Prostate gland (tissue), 2 donors: ENCODE measurements around the gene CACNA1I. TPM values are rescaled to one million over a fixed set of nuclear protein-coding genes. Genes with fewer than 3 reads are reported as not detected.

Experiments
- DNase-seq: peaks from one replicate; pipeline ENCODE4 v3.0.0-alpha.2; 2019; ENCODE audit warnings: low spot score
- H3K27ac ChIP-seq, 2 donors: fragments of 200-600 bp; sonication (generic); 2 replicates each; pipeline ENCODE4 v1.5.1; 2017 to 2019
- H3K27me3 ChIP-seq: fragments of 200-600 bp; sonication (generic); replicated peaks from 2 replicates; pipeline ENCODE4 v1.5.1; 2019; ENCODE audit not compliant: insufficient read depth
- H3K36me3 ChIP-seq, 2 donors: fragments of 200-600 bp; sonication (generic); 1 replicate in 1 of 2; 2 replicates in 1 of 2; pipeline versions ENCODE4 v1.5.1 to v1.8.1; 2017 to 2019
- H3K4me1 ChIP-seq: fragments of 200-600 bp; sonication (generic); replicated peaks from 2 replicates; pipeline ENCODE4 v1.5.1; 2019
- H3K4me3 ChIP-seq, 2 donors: fragments of 200-600 bp; sonication (generic); 2 replicates each; pipeline ENCODE4 v1.5.1; 2017 to 2019
- H3K9me3 ChIP-seq: fragments of 200-600 bp; sonication (generic); 2 replicates; pipeline ENCODE4 v1.5.1; 2017
- POLR2A ChIP-seq: fragments of 450-650 bp; IDR thresholded peaks from one replicate; pipeline ENCODE4 v1.6.1; 2016; ENCODE audit warnings: antibody characterized with exemption, mild to moderate bottlenecking
- POLR2AphosphoS5 ChIP-seq: sonication (generic); formaldehyde crosslinking; IDR thresholded peaks from one replicate; pipeline ENCODE4 v1.6.1; 2017; ENCODE audit warnings: antibody characterized with exemption
- WGBS: methylation state at CpG from one replicate; pipeline ENCODE4 v1.1.5; 2018; 5-methylcytosine and 5-hydroxymethylcytosine counted together
- intact Hi-C: fragments of 100-400 bp; cut with DNase I; formaldehyde crosslinking; loops from one replicate; pipeline ENCODE4 v1.14.2; 2022
- total RNA-seq, 2 donors: library from RNA; depleted of rRNA; stranded (reverse); fragments of >200 nt; gene quantifications; one replicate each; pipeline ENCODE4 v1.1.0, GENCODE V29; 2016
- TF ChIP-seq, protein P1 (sequence below), 4 experiments: fragments of 200-600 bp in 2 of 4; fragments of 450-650 bp in 2 of 4; sonication (generic) in 2 of 4; IDR thresholded peaks; 1 replicate in 3 of 4; 2 replicates in 1 of 4; pipeline ENCODE4 v1.5.1; 2016 to 2019; ENCODE audit warnings: antibody characterized with exemption in 4 of 4, mild to moderate bottlenecking in 2 of 4, moderate library complexity in 2 of 4

Gene CACNA1I
- total RNA-seq, 2 donors from 2014 or later: 0.05 to 0.68 TPM

- H3K36me3 ChIP-seq: no peaks in the 10 kb centered on the region
- H3K4me1 ChIP-seq: no peaks in the 10 kb centered on the region
- no peak overlapping the region for H3K27ac ChIP-seq
- H3K4me3 ChIP-seq: no peak overlapping the region
- WGBS: 91% methylated on average over 10 of the region's 10 CpGs
- DNase-seq: no peak
- no peaks in the 10 kb centered on the region for H3K9me3 ChIP-seq
- H3K27me3 ChIP-seq: no peaks in the 10 kb centered on the region
- TF ChIP-seq, protein P1, sequence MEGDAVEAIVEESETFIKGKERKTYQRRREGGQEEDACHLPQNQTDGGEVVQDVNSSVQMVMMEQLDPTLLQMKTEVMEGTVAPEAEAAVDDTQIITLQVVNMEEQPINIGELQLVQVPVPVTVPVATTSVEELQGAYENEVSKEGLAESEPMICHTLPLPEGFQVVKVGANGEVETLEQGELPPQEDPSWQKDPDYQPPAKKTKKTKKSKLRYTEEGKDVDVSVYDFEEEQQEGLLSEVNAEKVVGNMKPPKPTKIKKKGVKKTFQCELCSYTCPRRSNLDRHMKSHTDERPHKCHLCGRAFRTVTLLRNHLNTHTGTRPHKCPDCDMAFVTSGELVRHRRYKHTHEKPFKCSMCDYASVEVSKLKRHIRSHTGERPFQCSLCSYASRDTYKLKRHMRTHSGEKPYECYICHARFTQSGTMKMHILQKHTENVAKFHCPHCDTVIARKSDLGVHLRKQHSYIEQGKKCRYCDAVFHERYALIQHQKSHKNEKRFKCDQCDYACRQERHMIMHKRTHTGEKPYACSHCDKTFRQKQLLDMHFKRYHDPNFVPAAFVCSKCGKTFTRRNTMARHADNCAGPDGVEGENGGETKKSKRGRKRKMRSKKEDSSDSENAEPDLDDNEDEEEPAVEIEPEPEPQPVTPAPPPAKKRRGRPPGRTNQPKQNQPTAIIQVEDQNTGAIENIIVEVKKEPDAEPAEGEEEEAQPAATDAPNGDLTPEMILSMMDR (IDR thresholded peaks at IDR 0.05): no peak
- TF ChIP-seq POLR2AphosphoS5: no peak
- TF ChIP-seq POLR2A: no peak
- intact Hi-C loops: no loop called here
Measured at GRCh38 chr22:39713799-39714290, 143.3 kb downstream of the CACNA1I start.

DNA sequence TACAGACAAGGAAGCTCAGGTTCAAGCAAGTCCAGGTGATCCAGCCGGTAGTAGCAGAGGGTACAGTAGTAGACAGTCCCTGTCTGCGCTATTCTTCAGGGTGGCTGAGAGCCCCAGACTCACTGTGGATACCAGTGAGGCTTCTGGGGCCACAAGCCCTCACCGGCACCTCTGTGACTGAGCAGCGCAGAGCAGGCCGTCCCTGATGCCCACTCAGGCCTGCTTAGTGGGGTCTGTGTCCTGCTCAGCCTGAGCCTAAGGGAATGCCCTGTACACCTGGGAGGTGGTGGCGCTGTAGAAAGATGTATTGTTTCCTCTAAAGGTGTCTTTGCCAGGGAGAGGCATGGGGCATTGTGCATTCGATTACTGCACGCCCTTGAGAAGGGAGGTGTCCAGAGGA lies 143.8 kb downstream of the CACNA1I start:
- no peak for DNase-seq
- Histone ChIP-seq H3K36me3 (no peaks in the 10 kb centered on the region), H3K4me1 (no peaks in the 10 kb centered on the region), H3K27me3 (no peaks in the 10 kb centered on the region), H3K9me3 (no peaks in the 10 kb centered on the region), H3K27ac (no peak overlapping the region), H3K4me3 (no peak overlapping the region)
- TF ChIP-seq, protein P1 (IDR thresholded peaks at IDR 0.05): no peak
- TF ChIP-seq POLR2AphosphoS5 (no peak), POLR2A (no peak)
- intact Hi-C loops: no loop called here
- 91% methylated on average over 8 of the region's 8 CpGs for WGBS

- no peaks in the 10 kb centered on the region for H3K9me3 ChIP-seq
- intact Hi-C loops: no loop called here
- H3K27me3 ChIP-seq: no peaks in the 10 kb centered on the region
- 83% methylated on average over 25 of the region's 25 CpGs for WGBS
- DNase-seq: no peak
- no peaks in the 10 kb centered on the region for H3K36me3 ChIP-seq
- H3K4me1 ChIP-seq: no peaks in the 10 kb centered on the region
- TF ChIP-seq, protein P1 (IDR thresholded peaks at IDR 0.05): no peak
- no peak for TF ChIP-seq POLR2AphosphoS5
- TF ChIP-seq POLR2A: no peak
- H3K4me3 ChIP-seq: no peak overlapping the region
- no peak overlapping the region for H3K27ac ChIP-seq
Measured at GRCh38 chr22:39715778-39716495, 145.4 kb downstream of the CACNA1I start.

- Histone ChIP-seq H3K27me3 (no peaks in the 10 kb centered on the region), H3K36me3 (no peaks in the 10 kb centered on the region), H3K9me3 (no peaks in the 10 kb centered on the region), H3K4me1 (no peaks in the 10 kb centered on the region), H3K4me3 (no peak overlapping the region), H3K27ac (no peak overlapping the region)
- TF ChIP-seq POLR2AphosphoS5 (no peak), POLR2A (no peak)
- TF ChIP-seq, protein P1 (IDR thresholded peaks at IDR 0.05): no peak
- WGBS: 94% methylated on average over 10 of the region's 10 CpGs
- intact Hi-C loops: no loop called here
- DNase-seq: no peak
Measured at GRCh38 chr22:39716534-39716933, 146.0 kb downstream of the CACNA1I start.

GRCh38 chr22:39717099-39717498 lies 146.5 kb downstream of the CACNA1I start:
- Histone ChIP-seq H3K4me1 (no peaks in the 10 kb centered on the region), H3K27ac (no peak overlapping the region), H3K4me3 (no peak overlapping the region), H3K36me3 (no peaks in the 10 kb centered on the region), H3K9me3 (no peaks in the 10 kb centered on the region), H3K27me3 (no peaks in the 10 kb centered on the region)
- TF ChIP-seq, protein P1 (IDR thresholded peaks at IDR 0.05): no peak
- no peak for TF ChIP-seq POLR2A
- TF ChIP-seq POLR2AphosphoS5: no peak
- DNase-seq: no peak
- intact Hi-C loops: no loop called here
- 87% methylated on average over 8 of the region's 8 CpGs for WGBS
